IMR-90 (cell line): ENCODE data around the gene MAN2B1. TPM values are rescaled to one million over a fixed set of nuclear protein-coding genes. Genes with fewer than 3 reads are reported as not detected.

Source experiments
- ATAC-seq: fragments of 200-7000 bp; cut with Tn5 transposase; 2 replicates; pipeline ENCODE4 v1.9.1; 2020; ENCODE audit warnings: low read depth, mild to moderate bottlenecking, moderate library complexity
- BruUV-seq: library from RNA; stranded (reverse); fragments of 400-500 nt; replicated peaks from 2 replicates; lab custom pipeline; 2021; lab: Mats Ljungman, UMichigan
- CTCF ChIA-PET: fragments of 300-600 bp; formaldehyde crosslinking; extraction: SDS; loops from one replicate; lab custom pipeline; 2021; ENCODE audit warnings: antibody characterized with exemption; lab: Yijun Ruan, JAX
- POLR2A ChIA-PET: fragments of 300-600 bp; sonication (Branson Sonifier 250); formaldehyde crosslinking; loops from one replicate; lab custom pipeline; 2022; ENCODE audit warnings: antibody characterized with exemption; ENCODE audit not compliant: unreplicated experiment; lab: Charles Lee
- DNase-seq: peaks from one replicate; pipeline ENCODE4 v3.0.0; 2013
- H2AFZ ChIP-seq: replicated peaks from 2 replicates; pipeline ENCODE3; 2013; ENCODE audit warnings: low read length, mild to moderate bottlenecking; ENCODE audit not compliant: poor library complexity
- H2AK5ac ChIP-seq: 2 replicates; pipeline ENCODE4 v1.6.1; 2013; ENCODE audit warnings: low read depth, low read length, inconsistent platforms
- H2AK9ac ChIP-seq: replicated peaks from 2 replicates; pipeline ENCODE3; 2013; ENCODE audit warnings: mild to moderate bottlenecking, low read depth, low read length, moderate library complexity; ENCODE audit not compliant: poor library complexity
- H2BK120ac ChIP-seq: 2 replicates; pipeline ENCODE4 v1.6.1; 2013; ENCODE audit warnings: low read depth, low read length, inconsistent platforms
- H2BK15ac ChIP-seq: 3 replicates; pipeline ENCODE4 v1.6.1; 2013; ENCODE audit warnings: low read depth, low read length, inconsistent platforms
- H2BK20ac ChIP-seq: 2 replicates; pipeline ENCODE4 v1.6.1; 2013; ENCODE audit warnings: low read depth, mild to moderate bottlenecking, inconsistent platforms, low read length, moderate library complexity
- H2BK5ac ChIP-seq: 2 replicates; pipeline ENCODE4 v1.6.1; 2013; ENCODE audit warnings: mild to moderate bottlenecking, low read depth, low read length, inconsistent platforms; ENCODE audit not compliant: poor library complexity, severe bottlenecking
- H3K14ac ChIP-seq: replicated peaks from 2 replicates; pipeline ENCODE4 v1.6.1; 2013; ENCODE audit warnings: low read depth, low read length, inconsistent platforms
- H3K18ac ChIP-seq: 2 replicates; pipeline ENCODE4 v1.6.1; 2013; ENCODE audit warnings: low read depth, low read length, control low read depth
- H3K23ac ChIP-seq: 2 replicates; pipeline ENCODE4 v1.6.1; 2013; ENCODE audit warnings: low read depth, low read length, inconsistent platforms
- H3K27ac ChIP-seq: 2 replicates; pipeline ENCODE4 v1.5.1; 2013; ENCODE audit warnings: mild to moderate bottlenecking, control low read depth, low read length; ENCODE audit not compliant: insufficient read depth
- H3K27me3 ChIP-seq: 2 replicates; pipeline ENCODE4 v1.6.1; 2013; ENCODE audit warnings: low read length; ENCODE audit not compliant: control insufficient read depth, insufficient read depth
- H3K36me3 ChIP-seq: 2 replicates; pipeline ENCODE4 v1.6.1; 2013; ENCODE audit warnings: low read length, mixed read lengths; ENCODE audit not compliant: control insufficient read depth, insufficient read depth
- H3K4ac ChIP-seq: 2 replicates; pipeline ENCODE4 v1.6.1; 2013; ENCODE audit warnings: low read depth, low read length, inconsistent platforms
- H3K4me1 ChIP-seq: 2 replicates; pipeline ENCODE4 v1.6.1; 2013; ENCODE audit warnings: low read length, mixed read lengths; ENCODE audit not compliant: control insufficient read depth, insufficient read depth
- H3K4me2 ChIP-seq: 2 replicates; pipeline ENCODE4 v1.6.1; 2013; ENCODE audit warnings: low read depth, mild to moderate bottlenecking, control low read depth, low read length, moderate library complexity
- H3K4me3 ChIP-seq: 2 replicates; pipeline ENCODE4 v1.5.1; 2013; ENCODE audit warnings: low read depth, mild to moderate bottlenecking, control low read depth, low read length, moderate library complexity; ENCODE audit not compliant: insufficient read depth
- H3K56ac ChIP-seq: 2 replicates; pipeline ENCODE4 v1.6.1; 2013; ENCODE audit warnings: low read length, inconsistent platforms; ENCODE audit not compliant: insufficient read depth; ENCODE audit errors: extremely low read depth
- H3K79me1 ChIP-seq, 2 experiments: 2 replicates each; pipeline ENCODE4 v1.6.1; 2013; ENCODE audit warnings: low read length in 2 of 2, inconsistent platforms in 1 of 2, low read depth in 1 of 2
- H3K9ac ChIP-seq: 2 replicates; pipeline ENCODE4 v1.6.1; 2013; ENCODE audit warnings: low read depth, low read length, control low read depth
- H3K9me1 ChIP-seq: 2 replicates; pipeline ENCODE4 v1.6.1; 2013; ENCODE audit warnings: low read length, inconsistent platforms; ENCODE audit not compliant: insufficient read depth
- H3K9me3 ChIP-seq: 2 replicates; pipeline ENCODE4 v1.6.1; 2013; ENCODE audit warnings: low read length; ENCODE audit not compliant: control insufficient read depth, insufficient read depth
- H4K20me1 ChIP-seq: 2 replicates; pipeline ENCODE4 v1.6.1; 2013; ENCODE audit warnings: low read length, inconsistent platforms; ENCODE audit not compliant: insufficient read depth
- H4K5ac ChIP-seq: 2 replicates; pipeline ENCODE4 v1.6.1; 2013; ENCODE audit warnings: mild to moderate bottlenecking, low read depth, low read length, control low read depth
- H4K8ac ChIP-seq, 2 experiments: 2 replicates each; pipeline ENCODE4 v1.6.1; 2013; ENCODE audit warnings: low read depth in 2 of 2, low read length in 2 of 2, control low read depth in 1 of 2, inconsistent platforms in 1 of 2
- H4K91ac ChIP-seq: 2 replicates; pipeline ENCODE4 v1.6.1; 2013; ENCODE audit warnings: low read depth, low read length, inconsistent platforms; ENCODE audit not compliant: insufficient read depth
- BHLHE40 ChIP-seq: fragments of 150-350 bp; IDR thresholded peaks from 2 replicates; pipeline ENCODE4 v1.6.1; 2016; ENCODE audit warnings: mild to moderate bottlenecking, low read depth, low read length
- CHD1 ChIP-seq: IDR thresholded peaks from 2 replicates; pipeline ENCODE4 v1.6.1; 2012; ENCODE audit warnings: low read depth, low read length, improper control_type of control experiment
- FOS ChIP-seq: fragments of 150-350 bp; IDR thresholded peaks from 2 replicates; pipeline ENCODE4 v1.6.1; 2016; ENCODE audit warnings: low read depth, low read length
- MAFK ChIP-seq: IDR thresholded peaks from 2 replicates; pipeline ENCODE4 v1.6.1; 2012; ENCODE audit warnings: low read depth, low read length, improper control_type of control experiment
- NFE2L2 ChIP-seq: fragments of 150-350 bp; IDR thresholded peaks from 2 replicates; pipeline ENCODE4 v1.6.1; 2016; ENCODE audit warnings: low read depth, mild to moderate bottlenecking, low read length
- POLR2A ChIP-seq: IDR thresholded peaks from 2 replicates; pipeline ENCODE4 v1.6.1; 2012; ENCODE audit warnings: mild to moderate bottlenecking, low read depth, low read length
- RAD21 ChIP-seq: IDR thresholded peaks from 2 replicates; pipeline ENCODE4 v1.6.1; 2012; ENCODE audit warnings: low read length, improper control_type of control experiment
- RCOR1 ChIP-seq: IDR thresholded peaks from 2 replicates; pipeline ENCODE4 v1.6.1; 2012; ENCODE audit warnings: mild to moderate bottlenecking, low read length, improper control_type of control experiment; ENCODE audit not compliant: insufficient replicate concordance
- RFX5 ChIP-seq: IDR thresholded peaks from 2 replicates; pipeline ENCODE4 v1.8.0; 2012; ENCODE audit warnings: low read depth, mild to moderate bottlenecking, low read length, moderate library complexity
- SMC3 ChIP-seq: fragments of 150-350 bp; IDR thresholded peaks from 2 replicates; pipeline ENCODE4 v1.6.1; 2016; ENCODE audit warnings: low read depth, mild to moderate bottlenecking, antibody characterized with exemption, low read length, moderate library complexity
- WGBS, 2 experiments: methylation state at CpG; one replicate each; pipeline versions ENCODE4 v1.1.5 to v1.1.7; 2013; ENCODE audit warnings: missing lambda C conversion rate in 2 of 2; ENCODE audit not compliant: insufficient read length in 1 of 2; ENCODE audit errors: extremely low coverage in 2 of 2; 5-methylcytosine and 5-hydroxymethylcytosine counted together
- dilution Hi-C: fragments of 300-500 bp; cut with HindIII; formaldehyde crosslinking; loops from one replicate; pipeline ENCODE4 v1.14.3; 2018; ENCODE audit warnings: low sequenced_read_pairs; ENCODE audit not compliant: unreplicated experiment
- in situ Hi-C: fragments of 300-500 bp; cut with MboI; formaldehyde crosslinking; loops from 3 replicates; pipeline ENCODE4 v1.14.3; 2019; ENCODE audit warnings: low sequenced_read_pairs, inconsistent platforms, mixed read lengths
- intact Hi-C: fragments of 100-400 bp; cut with micrococcal nuclease; formaldehyde crosslinking; loops from 2 replicates; pipeline ENCODE4 v1.10.0; 2022
- polyA plus RNA-seq, 3 experiments: library from polyadenylated mRNA; depleted of rRNA; stranded (reverse); fragments of >200 nt; gene quantifications; 2 replicates each; pipeline ENCODE4 v1.2.3, GENCODE V29; 2012; ENCODE audit warnings: low replicate concordance in 1 of 3
- total RNA-seq: library from RNA; depleted of rRNA; stranded (reverse); fragments of >200 nt; gene quantifications from 2 replicates; pipeline ENCODE4 v1.2.3, GENCODE V29; 2012
- TF ChIP-seq, protein P1 (sequence below): fragments of 150-350 bp; IDR thresholded peaks from 2 replicates; pipeline ENCODE4 v1.6.1; 2017; ENCODE audit warnings: mild to moderate bottlenecking, antibody characterized with exemption, low read length, low read depth
- TF ChIP-seq, protein P2 (sequence below): fragments of 150-350 bp; IDR thresholded peaks from 2 replicates; pipeline ENCODE4 v1.6.1; 2016; ENCODE audit warnings: low read depth, mild to moderate bottlenecking, low read length, moderate library complexity, borderline replicate concordance
- TF ChIP-seq, protein P3 (sequence below): conservative IDR thresholded peaks from 2 replicates; pipeline ENCODE4 v1.5.1; 2012; ENCODE audit warnings: mild to moderate bottlenecking, low read depth, low read length, improper control_type of control experiment

MAN2B1 gene
- total and polyA plus RNA-seq, 2 of the 4 experiments (the other 2 are of a cell fraction): 10.4 to 55.4 TPM

DNA sequence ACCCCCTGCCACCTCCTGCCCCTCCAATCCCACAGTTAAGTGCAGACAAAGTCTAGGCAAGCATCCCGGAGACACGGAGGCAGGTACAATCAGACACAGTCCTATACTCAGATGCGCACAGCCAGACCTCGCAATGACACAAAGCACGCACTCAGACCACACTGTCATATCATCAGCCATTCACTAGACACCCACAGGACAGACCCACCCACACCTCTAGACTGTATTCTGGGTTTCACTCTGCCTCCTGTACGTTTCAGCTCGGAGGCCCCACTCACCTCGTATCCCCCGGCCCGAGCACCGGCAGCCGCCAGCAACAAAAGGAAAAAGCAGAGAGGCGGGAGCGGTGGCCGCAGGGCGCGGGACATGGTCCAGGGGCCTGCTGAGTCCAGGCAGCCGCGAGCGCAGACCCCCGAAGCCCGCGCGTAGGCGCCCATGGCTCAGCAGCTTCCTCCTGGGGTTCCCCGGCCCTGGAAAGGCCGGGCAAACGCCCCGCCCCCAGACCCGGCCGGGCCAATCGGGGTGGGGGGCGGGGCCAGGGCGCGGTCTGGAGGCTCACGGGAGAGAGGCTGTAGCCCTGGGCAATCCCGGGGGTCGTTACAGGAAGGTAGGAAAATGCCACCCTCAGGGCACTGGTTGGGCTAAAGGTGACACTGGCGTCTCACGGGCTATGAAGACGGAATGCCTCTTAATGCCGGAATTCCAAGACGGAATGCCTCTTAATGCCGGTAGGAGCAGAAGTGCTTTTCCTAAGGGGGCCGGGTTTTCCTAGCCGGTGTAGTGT, at the start of gene MAN2B1, which contains the start of gene WDR83 (continued):
- no peak for TF ChIP-seq SMC3
- no peak for TF ChIP-seq CHD1
- TF ChIP-seq POLR2A: no peak; the same call in 1 of the 2 replicates
- no peak for TF ChIP-seq BHLHE40
- TF ChIP-seq FOS: no peak
- no peak for TF ChIP-seq RAD21

GRCh38 chr19:12715929-12716328, 49.4 kb upstream of the MAN2B1 start:
- H3K9me1 ChIP-seq: peaks cover 10% of the 10 kb centered on the region; the same call in 1 of the 2 replicates
- no peak for DNase-seq
- ChIA-PET CTCF (no interaction called here), POLR2A (interaction anchor here (0.6 kb wide), 1 partner anchor 223 kb away, joined by 9 read pairs; no protein-coding TSS in a partner anchor)
- no peak overlapping the region for H4K5ac ChIP-seq
- dilution Hi-C loops (no loop called here), in situ Hi-C loops (no loop called here), intact Hi-C loops (no loop called here)
- H3K27me3 ChIP-seq: no peaks in the 10 kb centered on the region
- H3K23ac ChIP-seq: no peak overlapping the region
- H2BK20ac ChIP-seq: no peak overlapping the region
- H3K36me3 ChIP-seq: peaks cover 54% of the 10 kb centered on the region
- no peak overlapping the region for H3K9ac ChIP-seq
- H2AK9ac ChIP-seq: no peak overlapping the region
- no peak overlapping the region for H4K8ac ChIP-seq
- H4K91ac ChIP-seq: no peak overlapping the region
- H2BK120ac ChIP-seq: no peak overlapping the region
- no peak overlapping the region for H3K56ac ChIP-seq
- H3K27ac ChIP-seq: no peak overlapping the region
- H2AFZ ChIP-seq: no peak overlapping the region
- no peak overlapping the region for H3K4ac ChIP-seq
- WGBS, 2 experiments: 100% methylated on average over 1 of the region's 3 CpGs; no CpG with 5 or more reads in 1 of the 2 experiments
- peaks cover 25 to 66% of the 10 kb centered on the region in 2 experiments for H3K79me1 ChIP-seq
- H3K14ac ChIP-seq: no peak overlapping the region
- no TSS peak for BruUV-seq
- H2BK15ac ChIP-seq: no peak overlapping the region
- peaks cover 2% of the 10 kb centered on the region for H3K4me1 ChIP-seq
- no peaks in the 10 kb centered on the region for H3K9me3 ChIP-seq
- H2AK5ac ChIP-seq: no peak overlapping the region
- H3K4me2 ChIP-seq: no peak overlapping the region
- no peak overlapping the region for H3K4me3 ChIP-seq
- H2BK5ac ChIP-seq: no peak overlapping the region
- no peak for ATAC-seq
- peaks cover 21% of the 10 kb centered on the region for H4K20me1 ChIP-seq
- no peak overlapping the region for H3K18ac ChIP-seq
- TF ChIP-seq, protein P1, sequence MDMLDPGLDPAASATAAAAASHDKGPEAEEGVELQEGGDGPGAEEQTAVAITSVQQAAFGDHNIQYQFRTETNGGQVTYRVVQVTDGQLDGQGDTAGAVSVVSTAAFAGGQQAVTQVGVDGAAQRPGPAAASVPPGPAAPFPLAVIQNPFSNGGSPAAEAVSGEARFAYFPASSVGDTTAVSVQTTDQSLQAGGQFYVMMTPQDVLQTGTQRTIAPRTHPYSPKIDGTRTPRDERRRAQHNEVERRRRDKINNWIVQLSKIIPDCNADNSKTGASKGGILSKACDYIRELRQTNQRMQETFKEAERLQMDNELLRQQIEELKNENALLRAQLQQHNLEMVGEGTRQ: no peak
- TF ChIP-seq, protein P2, sequence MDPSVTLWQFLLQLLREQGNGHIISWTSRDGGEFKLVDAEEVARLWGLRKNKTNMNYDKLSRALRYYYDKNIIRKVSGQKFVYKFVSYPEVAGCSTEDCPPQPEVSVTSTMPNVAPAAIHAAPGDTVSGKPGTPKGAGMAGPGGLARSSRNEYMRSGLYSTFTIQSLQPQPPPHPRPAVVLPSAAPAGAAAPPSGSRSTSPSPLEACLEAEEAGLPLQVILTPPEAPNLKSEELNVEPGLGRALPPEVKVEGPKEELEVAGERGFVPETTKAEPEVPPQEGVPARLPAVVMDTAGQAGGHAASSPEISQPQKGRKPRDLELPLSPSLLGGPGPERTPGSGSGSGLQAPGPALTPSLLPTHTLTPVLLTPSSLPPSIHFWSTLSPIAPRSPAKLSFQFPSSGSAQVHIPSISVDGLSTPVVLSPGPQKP: no peak
- TF ChIP-seq RCOR1: no peak
- TF ChIP-seq RAD21: no peak
- TF ChIP-seq RFX5: no peak
- TF ChIP-seq, protein P3, sequence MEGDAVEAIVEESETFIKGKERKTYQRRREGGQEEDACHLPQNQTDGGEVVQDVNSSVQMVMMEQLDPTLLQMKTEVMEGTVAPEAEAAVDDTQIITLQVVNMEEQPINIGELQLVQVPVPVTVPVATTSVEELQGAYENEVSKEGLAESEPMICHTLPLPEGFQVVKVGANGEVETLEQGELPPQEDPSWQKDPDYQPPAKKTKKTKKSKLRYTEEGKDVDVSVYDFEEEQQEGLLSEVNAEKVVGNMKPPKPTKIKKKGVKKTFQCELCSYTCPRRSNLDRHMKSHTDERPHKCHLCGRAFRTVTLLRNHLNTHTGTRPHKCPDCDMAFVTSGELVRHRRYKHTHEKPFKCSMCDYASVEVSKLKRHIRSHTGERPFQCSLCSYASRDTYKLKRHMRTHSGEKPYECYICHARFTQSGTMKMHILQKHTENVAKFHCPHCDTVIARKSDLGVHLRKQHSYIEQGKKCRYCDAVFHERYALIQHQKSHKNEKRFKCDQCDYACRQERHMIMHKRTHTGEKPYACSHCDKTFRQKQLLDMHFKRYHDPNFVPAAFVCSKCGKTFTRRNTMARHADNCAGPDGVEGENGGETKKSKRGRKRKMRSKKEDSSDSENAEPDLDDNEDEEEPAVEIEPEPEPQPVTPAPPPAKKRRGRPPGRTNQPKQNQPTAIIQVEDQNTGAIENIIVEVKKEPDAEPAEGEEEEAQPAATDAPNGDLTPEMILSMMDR: no peak
- no peak for TF ChIP-seq SMC3
- TF ChIP-seq FOS: no peak
- no peak for TF ChIP-seq NFE2L2
- no peak for TF ChIP-seq MAFK
